ENCODE data around the gene PRDM16. TPM values are rescaled to one million over a fixed set of nuclear protein-coding genes. Genes with fewer than 3 reads are reported as not detected.

PRDM16 gene
- total and polyA plus RNA-seq, 2 of the 13 experiments (the other 11 are each of a cell fraction or from before 2014, with no cell fraction given): 0.15 to 0.81 TPM

DNA sequence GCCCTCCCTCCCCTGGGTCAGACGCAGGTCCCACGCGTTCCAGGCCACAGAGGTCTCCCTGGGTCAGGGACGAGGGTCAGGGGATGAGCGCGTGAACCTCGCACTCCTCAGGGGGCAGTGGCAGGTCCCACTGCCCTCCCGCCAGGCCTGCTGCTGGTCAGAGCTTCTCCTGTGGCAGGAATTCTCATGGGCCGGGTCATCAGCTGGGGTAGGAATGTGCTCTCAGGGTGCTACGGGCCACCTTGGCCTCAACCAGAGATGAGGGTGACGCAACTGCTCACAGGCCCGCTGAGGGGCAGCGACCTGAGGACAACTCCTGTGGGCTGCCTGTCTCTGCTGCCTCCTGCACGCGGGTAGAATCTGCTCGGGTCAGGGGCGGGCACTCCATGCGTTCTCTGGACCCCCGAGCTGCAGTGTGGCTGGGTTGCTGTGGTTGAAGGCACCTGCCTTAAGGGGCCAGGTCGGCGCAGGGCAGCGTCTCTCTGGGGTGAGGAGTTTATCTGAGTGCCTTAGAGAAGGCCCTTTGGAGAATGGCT is 128.8 kb downstream of the PRDM16 start (continued):
- no peak for TF ChIP-seq ZSCAN22 (CRISPR knock-in tag; IDR thresholded peaks at IDR 0.05)
- TF ChIP-seq TRIM24 (CRISPR knock-in tag; IDR thresholded peaks at IDR 0.05): no peak
- 0 out of 2 replicates have a peak, but pooled peaks have one; percentile 17 for TF ChIP-seq HOXD1 (CRISPR knock-in tag; IDR thresholded peaks at IDR 0.05)
- no peak for TF ChIP-seq ATF1 (CRISPR knock-in tag; IDR thresholded peaks at IDR 0.05)
- TF ChIP-seq ZNF589 (CRISPR knock-in tag; conservative IDR thresholded peaks at IDR 0.05): no peak
- no peak for TF ChIP-seq MATR3 (CRISPR knock-in tag; IDR thresholded peaks at IDR 0.05)
- no peak for TF ChIP-seq ATAD3A (CRISPR knock-in tag; IDR thresholded peaks at IDR 0.05)
- no peak for TF ChIP-seq FOSL1 (CRISPR knock-in tag; IDR thresholded peaks at IDR 0.05; ENCODE audit: borderline replicate concordance)
- TF ChIP-seq ZNF468 (CRISPR knock-in tag; IDR thresholded peaks at IDR 0.05): no peak
- no peak for TF ChIP-seq ZNF569 (CRISPR knock-in tag; IDR thresholded peaks at IDR 0.05; ENCODE audit: borderline replicate concordance)
- no peak for TF ChIP-seq TBL1XR1 (IDR thresholded peaks at IDR 0.05; ENCODE audit: borderline replicate concordance, low read length, partially characterized antibody)
- no peak for TF ChIP-seq TBP (CRISPR knock-in tag; IDR thresholded peaks at IDR 0.05)
- TF ChIP-seq CBX2 (IDR thresholded peaks at IDR 0.05; ENCODE audit: low read depth, low read length): no peak
- no peak for TF ChIP-seq CBX2 (CRISPR knock-in tag; IDR thresholded peaks at IDR 0.05; ENCODE audit: low read depth)
- TF ChIP-seq, protein P1, sequence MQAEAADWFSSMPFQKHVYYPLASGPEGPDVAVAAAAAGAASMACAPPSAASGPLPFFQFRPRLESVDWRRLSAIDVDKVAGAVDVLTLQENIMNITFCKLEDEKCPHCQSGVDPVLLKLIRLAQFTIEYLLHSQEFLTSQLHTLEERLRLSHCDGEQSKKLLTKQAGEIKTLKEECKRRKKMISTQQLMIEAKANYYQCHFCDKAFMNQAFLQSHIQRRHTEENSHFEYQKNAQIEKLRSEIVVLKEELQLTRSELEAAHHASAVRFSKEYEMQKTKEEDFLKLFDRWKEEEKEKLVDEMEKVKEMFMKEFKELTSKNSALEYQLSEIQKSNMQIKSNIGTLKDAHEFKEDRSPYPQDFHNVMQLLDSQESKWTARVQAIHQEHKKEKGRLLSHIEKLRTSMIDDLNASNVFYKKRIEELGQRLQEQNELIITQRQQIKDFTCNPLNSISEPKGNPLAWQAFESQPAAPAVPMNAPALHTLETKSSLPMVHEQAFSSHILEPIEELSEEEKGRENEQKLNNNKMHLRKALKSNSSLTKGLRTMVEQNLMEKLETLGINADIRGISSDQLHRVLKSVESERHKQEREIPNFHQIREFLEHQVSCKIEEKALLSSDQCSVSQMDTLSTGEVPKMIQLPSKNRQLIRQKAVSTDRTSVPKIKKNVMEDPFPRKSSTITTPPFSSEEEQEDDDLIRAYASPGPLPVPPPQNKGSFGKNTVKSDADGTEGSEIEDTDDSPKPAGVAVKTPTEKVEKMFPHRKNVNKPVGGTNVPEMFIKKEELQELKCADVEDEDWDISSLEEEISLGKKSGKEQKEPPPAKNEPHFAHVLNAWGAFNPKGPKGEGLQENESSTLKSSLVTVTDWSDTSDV (CRISPR knock-in tag; IDR thresholded peaks at IDR 0.05): no peak
- no peak for TF ChIP-seq PTBP1 (IDR thresholded peaks at IDR 0.05; ENCODE audit: low read depth, low read length, poor library complexity, severe bottlenecking)
- no peak for TF ChIP-seq DPF2 (CRISPR knock-in tag; IDR thresholded peaks at IDR 0.05; ENCODE audit: borderline replicate concordance, low read depth)
- TF ChIP-seq, protein P2, sequence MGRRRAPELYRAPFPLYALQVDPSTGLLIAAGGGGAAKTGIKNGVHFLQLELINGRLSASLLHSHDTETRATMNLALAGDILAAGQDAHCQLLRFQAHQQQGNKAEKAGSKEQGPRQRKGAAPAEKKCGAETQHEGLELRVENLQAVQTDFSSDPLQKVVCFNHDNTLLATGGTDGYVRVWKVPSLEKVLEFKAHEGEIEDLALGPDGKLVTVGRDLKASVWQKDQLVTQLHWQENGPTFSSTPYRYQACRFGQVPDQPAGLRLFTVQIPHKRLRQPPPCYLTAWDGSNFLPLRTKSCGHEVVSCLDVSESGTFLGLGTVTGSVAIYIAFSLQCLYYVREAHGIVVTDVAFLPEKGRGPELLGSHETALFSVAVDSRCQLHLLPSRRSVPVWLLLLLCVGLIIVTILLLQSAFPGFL (CRISPR knock-in tag; IDR thresholded peaks at IDR 0.05): no peak
- TF ChIP-seq, protein P3, sequence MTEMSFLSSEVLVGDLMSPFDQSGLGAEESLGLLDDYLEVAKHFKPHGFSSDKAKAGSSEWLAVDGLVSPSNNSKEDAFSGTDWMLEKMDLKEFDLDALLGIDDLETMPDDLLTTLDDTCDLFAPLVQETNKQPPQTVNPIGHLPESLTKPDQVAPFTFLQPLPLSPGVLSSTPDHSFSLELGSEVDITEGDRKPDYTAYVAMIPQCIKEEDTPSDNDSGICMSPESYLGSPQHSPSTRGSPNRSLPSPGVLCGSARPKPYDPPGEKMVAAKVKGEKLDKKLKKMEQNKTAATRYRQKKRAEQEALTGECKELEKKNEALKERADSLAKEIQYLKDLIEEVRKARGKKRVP (CRISPR knock-in tag; IDR thresholded peaks at IDR 0.05): peak in 1 of 2 experiments; percentile 92; a peak in 2 of 4 replicates
- peak; percentile 90; the same call in 1 of the 2 replicates for TF ChIP-seq MTA1 (CRISPR knock-in tag; IDR thresholded peaks at IDR 0.05; ENCODE audit: borderline replicate concordance)
- TF ChIP-seq ZNF720 (CRISPR knock-in tag; IDR thresholded peaks at IDR 0.05): no peak
- no peak for TF ChIP-seq FOXP1 (IDR thresholded peaks at IDR 0.05)
- no peak for TF ChIP-seq FOXP1 (CRISPR knock-in tag; IDR thresholded peaks at IDR 0.05)
- TF ChIP-seq, protein P4, sequence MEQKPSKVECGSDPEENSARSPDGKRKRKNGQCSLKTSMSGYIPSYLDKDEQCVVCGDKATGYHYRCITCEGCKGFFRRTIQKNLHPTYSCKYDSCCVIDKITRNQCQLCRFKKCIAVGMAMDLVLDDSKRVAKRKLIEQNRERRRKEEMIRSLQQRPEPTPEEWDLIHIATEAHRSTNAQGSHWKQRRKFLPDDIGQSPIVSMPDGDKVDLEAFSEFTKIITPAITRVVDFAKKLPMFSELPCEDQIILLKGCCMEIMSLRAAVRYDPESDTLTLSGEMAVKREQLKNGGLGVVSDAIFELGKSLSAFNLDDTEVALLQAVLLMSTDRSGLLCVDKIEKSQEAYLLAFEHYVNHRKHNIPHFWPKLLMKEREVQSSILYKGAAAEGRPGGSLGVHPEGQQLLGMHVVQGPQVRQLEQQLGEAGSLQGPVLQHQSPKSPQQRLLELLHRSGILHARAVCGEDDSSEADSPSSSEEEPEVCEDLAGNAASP (CRISPR knock-in tag; IDR thresholded peaks at IDR 0.05; ENCODE audit: borderline replicate concordance): peak; percentile 47; the same call in 1 of the 2 replicates
- no peak for TF ChIP-seq PRPF4 (IDR thresholded peaks at IDR 0.05; ENCODE audit: low read depth, low read length, poor library complexity, severe bottlenecking)
- TF ChIP-seq ZNF652 (CRISPR knock-in tag; IDR thresholded peaks at IDR 0.05; ENCODE audit: borderline replicate concordance, low read depth): no peak
- no peak for TF ChIP-seq CC2D1A (CRISPR knock-in tag; IDR thresholded peaks at IDR 0.05)
